ACC112 (cell line): ENCODE data around the gene GRIP2.

Experiments
- H2AFZ ChIP-seq: fragments of 200-600 bp; sonication (generic); one replicate; pipeline ENCODE4 v1.6.0; 2017; ENCODE audit warnings: antibody characterized with exemption, low read length; ENCODE audit not compliant: unreplicated experiment
- H3K27ac ChIP-seq: fragments of 200-600 bp; sonication (generic); 2 replicates; pipeline ENCODE4 v1.5.1; 2014; ENCODE audit warnings: low read depth, mild to moderate bottlenecking, antibody characterized with exemption, low read length, moderate library complexity
- H3K27me3 ChIP-seq: fragments of 200-600 bp; sonication (generic); 2 replicates; pipeline ENCODE4 v1.6.1; 2014; ENCODE audit warnings: mild to moderate bottlenecking, antibody characterized with exemption, low read length, moderate library complexity, mixed read lengths; ENCODE audit not compliant: insufficient read depth
- H3K36me3 ChIP-seq: fragments of 200-600 bp; sonication (generic); 2 replicates; pipeline ENCODE4 v1.6.1; 2016; ENCODE audit warnings: mild to moderate bottlenecking, antibody characterized with exemption, low read length, moderate library complexity, mixed read lengths; ENCODE audit not compliant: insufficient read depth
- H3K4me1 ChIP-seq: fragments of 200-600 bp; sonication (generic); one replicate; pipeline ENCODE4 v1.6.1; 2016; ENCODE audit warnings: low read length, mixed read lengths; ENCODE audit not compliant: insufficient read depth, unreplicated experiment, control insufficient read depth
- H3K4me3 ChIP-seq: fragments of 200-600 bp; sonication (generic); 2 replicates; pipeline ENCODE4 v1.5.1; 2014; ENCODE audit warnings: mild to moderate bottlenecking, low read depth, low read length
- H3K79me2 ChIP-seq: fragments of 200-600 bp; sonication (generic); one replicate; pipeline ENCODE4 v1.6.0; 2016; ENCODE audit warnings: low read length; ENCODE audit not compliant: control insufficient read depth, unreplicated experiment, insufficient read depth

GRIP2 gene

GRCh38 chr3:14466179-14466903, 73.8 kb downstream of the GRIP2 start:
- Histone ChIP-seq H3K36me3 (no peaks in the 10 kb centered on the region; the same call in 1 of the 2 replicates), H2AFZ (no peak overlapping the region), H3K4me3 (no peak overlapping the region)

GRCh38 chr3:14465425-14465824, 74.7 kb downstream of the GRIP2 start:
- no peaks in the 10 kb centered on the region; the same call in 1 of the 2 replicates for H3K36me3 ChIP-seq
- no peaks in the 10 kb centered on the region for H3K79me2 ChIP-seq

More at GRCh38 chr3:14466179-14466903, 73.8 kb downstream of the GRIP2 start:
- no peaks in the 10 kb centered on the region for H3K27me3 ChIP-seq
- H3K4me1 ChIP-seq: peaks cover 6% of the 10 kb centered on the region
- no peaks in the 10 kb centered on the region for H3K79me2 ChIP-seq
- no peak overlapping the region for H3K27ac ChIP-seq

GRCh38 chr3:14464521-14464920, 75.6 kb downstream of the GRIP2 start:
- H3K79me2 ChIP-seq: no peaks in the 10 kb centered on the region
- peaks cover 20% of the 10 kb centered on the region for H3K4me1 ChIP-seq
- no peak overlapping the region for H2AFZ ChIP-seq
- H3K27ac ChIP-seq: no peak overlapping the region
- H3K4me3 ChIP-seq: no peak overlapping the region
- no peaks in the 10 kb centered on the region for H3K27me3 ChIP-seq
- H3K36me3 ChIP-seq: no peaks in the 10 kb centered on the region; the same call in 1 of the 2 replicates

More at GRCh38 chr3:14465425-14465824, 74.7 kb downstream of the GRIP2 start:
- no peaks in the 10 kb centered on the region for H3K27me3 ChIP-seq
- no peak overlapping the region for H2AFZ ChIP-seq
- H3K27ac ChIP-seq: no peak overlapping the region
- peaks cover 13% of the 10 kb centered on the region for H3K4me1 ChIP-seq
- H3K4me3 ChIP-seq: no peak overlapping the region

- Histone ChIP-seq H3K4me3 (no peak overlapping the region), H3K27me3 (no peaks in the 10 kb centered on the region), H3K4me1 (peaks cover 23% of the 10 kb centered on the region), H3K36me3 (no peaks in the 10 kb centered on the region; the same call in 1 of the 2 replicates), H2AFZ (no peak overlapping the region), H3K79me2 (no peaks in the 10 kb centered on the region), H3K27ac (no peak overlapping the region)
These were observed 76.0 kb downstream of the GRIP2 start for GRCh38 chr3:14464141-14464465.

DNA sequence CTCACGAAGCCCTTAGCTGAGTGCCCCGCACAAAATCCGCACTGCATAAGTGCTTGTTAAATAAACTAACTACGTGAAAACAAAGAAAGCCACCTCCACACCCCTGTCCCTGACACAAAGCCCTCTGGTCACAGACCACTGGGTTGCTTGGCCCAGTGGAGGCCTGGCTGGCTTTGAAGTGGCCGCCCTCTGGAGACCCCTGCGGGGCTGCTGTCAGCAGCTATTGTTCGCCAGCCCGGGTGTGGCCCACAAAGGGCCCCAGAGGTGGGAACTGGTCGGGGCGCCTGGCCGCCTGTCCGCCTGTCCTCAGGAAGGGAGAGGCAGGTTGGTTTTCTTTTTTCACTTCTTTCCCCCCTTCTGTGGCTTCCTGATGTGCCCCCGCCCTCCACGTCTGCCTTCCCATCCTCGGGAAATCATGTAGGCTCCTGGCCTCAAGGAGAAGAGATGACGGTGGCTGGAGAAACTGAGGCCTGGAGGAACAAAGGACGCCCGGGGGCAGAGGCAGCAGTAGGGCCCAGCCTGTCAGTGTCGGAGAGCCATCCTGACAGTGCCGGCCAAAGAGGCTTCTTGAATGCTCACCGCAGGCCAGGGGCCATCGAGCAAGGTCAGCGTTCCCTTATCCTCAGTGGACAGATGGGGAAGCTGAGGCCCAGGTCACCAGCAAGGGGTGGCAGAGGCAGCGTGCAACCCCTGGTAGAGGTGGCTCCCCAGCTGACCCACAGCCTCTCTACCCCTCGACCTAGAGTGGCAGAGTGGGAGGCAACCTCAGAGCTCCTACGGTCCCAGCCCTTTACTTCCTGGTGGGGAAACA, 76.6 kb downstream of the GRIP2 start:
- Histone ChIP-seq H3K36me3 (no peaks in the 10 kb centered on the region; the same call in 1 of the 2 replicates), H3K4me1 (peaks cover 28% of the 10 kb centered on the region), H3K79me2 (no peaks in the 10 kb centered on the region), H3K27me3 (no peaks in the 10 kb centered on the region), H2AFZ (no peak overlapping the region), H3K4me3 (no peak overlapping the region), H3K27ac (no peak overlapping the region)

GRCh38 chr3:14462738-14463137, 77.4 kb downstream of the GRIP2 start:
- Histone ChIP-seq H3K36me3 (no peaks in the 10 kb centered on the region; the same call in 1 of the 2 replicates), H3K4me3 (no peak overlapping the region), H3K27me3 (no peaks in the 10 kb centered on the region), H2AFZ (no peak overlapping the region), H3K4me1 (peaks cover 28% of the 10 kb centered on the region), H3K79me2 (no peaks in the 10 kb centered on the region), H3K27ac (no peak overlapping the region)

- no peaks in the 10 kb centered on the region; the same call in 1 of the 2 replicates for H3K36me3 ChIP-seq
- no peaks in the 10 kb centered on the region for H3K27me3 ChIP-seq
- no peak overlapping the region for H2AFZ ChIP-seq
- no peaks in the 10 kb centered on the region for H3K79me2 ChIP-seq
- H3K27ac ChIP-seq: no peak overlapping the region
- H3K4me3 ChIP-seq: no peak overlapping the region
- peaks cover 28% of the 10 kb centered on the region for H3K4me1 ChIP-seq
These were observed 78.3 kb downstream of the GRIP2 start for GRCh38 chr3:14461748-14462324.

DNA sequence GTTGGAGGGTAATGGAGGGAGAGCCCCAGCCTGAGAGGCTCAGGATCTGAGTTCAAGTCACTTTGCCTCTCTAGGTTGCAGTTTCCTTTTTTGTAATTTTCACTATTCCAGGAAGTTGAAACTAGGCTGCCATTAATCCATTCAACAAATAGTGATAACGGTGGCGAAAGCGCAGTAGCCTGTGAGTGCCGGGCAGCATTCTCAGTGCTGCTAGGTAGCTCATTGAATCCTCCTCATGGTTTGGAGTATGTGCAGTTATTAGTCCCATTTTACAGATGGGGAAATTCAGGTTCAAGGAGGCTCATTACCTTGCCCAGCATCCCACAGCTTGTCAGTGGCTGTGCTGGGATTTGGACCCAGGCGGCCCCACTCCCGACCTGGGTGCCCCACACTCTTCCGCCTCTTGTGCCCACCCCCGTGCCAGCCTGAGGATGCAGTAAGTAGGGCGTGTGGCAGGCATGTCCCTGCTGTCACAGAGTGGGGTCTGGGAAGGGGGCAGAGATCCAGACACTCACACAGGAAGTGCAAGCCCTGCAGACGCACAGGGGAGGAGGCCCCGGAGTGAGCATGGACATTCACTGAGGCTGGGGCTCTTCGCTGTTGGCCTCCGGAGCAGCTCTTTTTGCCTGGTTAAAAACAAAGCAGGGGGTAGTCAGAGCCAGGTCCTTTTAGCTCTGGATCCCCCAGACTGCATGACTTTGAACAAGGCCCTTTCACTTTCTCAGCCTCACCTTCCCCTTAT, 79.0 kb downstream of the GRIP2 start:
- Histone ChIP-seq H2AFZ (no peak overlapping the region), H3K4me1 (peaks cover 28% of the 10 kb centered on the region), H3K4me3 (no peak overlapping the region), H3K27me3 (no peaks in the 10 kb centered on the region), H3K79me2 (no peaks in the 10 kb centered on the region), H3K27ac (peak overlapping the region; percentile 28; the same call in 1 of the 2 replicates), H3K36me3 (no peaks in the 10 kb centered on the region; the same call in 1 of the 2 replicates)

DNA sequence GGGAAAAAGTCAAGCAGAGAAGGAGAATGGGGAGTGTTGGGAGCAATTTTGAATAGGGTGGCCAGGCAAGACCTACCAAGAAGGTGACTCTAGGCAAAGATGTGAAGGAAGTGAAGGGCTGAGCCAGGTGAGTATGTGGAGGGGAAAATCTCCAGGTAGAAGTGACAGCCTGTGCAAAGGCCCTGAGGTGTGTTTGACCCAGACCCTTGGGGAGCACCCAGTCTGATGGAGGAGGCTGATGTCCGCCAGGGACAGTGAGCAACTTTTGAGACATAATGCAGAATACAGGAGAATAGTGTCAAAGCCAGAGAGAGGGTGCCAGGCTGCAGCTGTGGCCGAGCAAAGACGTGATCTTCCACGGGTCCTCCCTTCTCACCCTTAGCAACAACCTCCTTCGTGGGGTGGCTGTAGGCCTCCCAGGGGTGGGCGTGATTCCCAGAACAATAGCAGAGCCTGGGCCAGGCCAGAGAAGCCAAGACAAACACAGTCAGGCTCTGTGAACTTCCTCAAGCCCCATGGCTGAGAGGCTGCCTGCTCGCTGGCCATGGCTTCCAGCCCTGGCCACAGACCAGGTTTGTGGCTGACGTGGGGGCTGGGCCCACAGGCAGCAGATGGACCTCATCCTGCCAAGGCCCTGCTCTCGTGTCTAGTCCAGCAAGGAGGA, 79.7 kb downstream of the GRIP2 start:
- no peak overlapping the region for H3K4me3 ChIP-seq
- H3K36me3 ChIP-seq: no peaks in the 10 kb centered on the region; the same call in 1 of the 2 replicates
- H3K27me3 ChIP-seq: no peaks in the 10 kb centered on the region
- no peaks in the 10 kb centered on the region for H3K79me2 ChIP-seq
- H2AFZ ChIP-seq: no peak overlapping the region
- H3K27ac ChIP-seq: peak overlapping the region; percentile 28; the same call in 1 of the 2 replicates
- peaks cover 28% of the 10 kb centered on the region for H3K4me1 ChIP-seq

DNA sequence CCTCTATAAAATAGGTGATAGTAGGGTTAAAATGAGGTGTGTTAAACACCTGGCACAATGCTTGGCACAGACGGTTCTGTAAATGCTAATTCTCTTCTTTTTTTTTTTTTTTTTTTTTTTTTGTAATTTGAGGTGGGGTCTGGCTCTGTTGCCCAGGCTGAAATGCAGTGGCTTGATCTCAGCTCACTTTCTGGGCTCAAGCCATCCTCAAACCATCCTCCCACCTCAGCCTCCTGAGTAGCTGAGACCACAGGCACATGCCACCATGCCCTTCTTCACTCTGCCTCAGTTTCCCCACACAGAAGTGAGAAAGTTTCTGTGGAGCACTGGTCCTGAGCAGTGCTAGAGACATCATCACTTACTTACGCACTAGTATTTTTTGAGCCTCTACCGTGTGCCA, 80.4 kb downstream of the GRIP2 start:
- no peaks in the 10 kb centered on the region for H3K27me3 ChIP-seq
- no peak overlapping the region for H3K4me3 ChIP-seq
- H2AFZ ChIP-seq: no peak overlapping the region
- H3K36me3 ChIP-seq: no peaks in the 10 kb centered on the region; the same call in 1 of the 2 replicates
- no peaks in the 10 kb centered on the region for H3K79me2 ChIP-seq
- peaks cover 28% of the 10 kb centered on the region for H3K4me1 ChIP-seq
- peak overlapping the region; percentile 28; the same call in 1 of the 2 replicates for H3K27ac ChIP-seq
